HEK293T (cell line): ENCODE results near the gene TMEM145.

Experiments
- CTCF ChIA-PET: fragments of 350-600 bp; formaldehyde crosslinking; extraction: SDS; loops from one replicate; lab custom pipeline; 2021; ENCODE audit warnings: antibody characterized with exemption, inconsistent platforms; lab: Yijun Ruan, JAX
- POLR2A ChIA-PET: fragments of 350-600 bp; formaldehyde crosslinking; extraction: SDS; loops from one replicate; lab custom pipeline; 2020; ENCODE audit warnings: antibody characterized with exemption, inconsistent platforms; lab: Yijun Ruan, JAX
- DNase-seq: peaks from one replicate; pipeline ENCODE4 v3.0.0; 2012; ENCODE audit warnings: mixed read lengths; ENCODE audit errors: extremely low spot score
- ARNT ChIP-seq: fragments of 450-650 bp; IDR thresholded peaks from 2 replicates; pipeline ENCODE4 v1.6.1; 2017; ENCODE audit warnings: mild to moderate bottlenecking
- BHLHE40 ChIP-seq: fragments of 450-650 bp; IDR thresholded peaks from 2 replicates; pipeline ENCODE4 v1.6.1; 2016; ENCODE audit warnings: mild to moderate bottlenecking, moderate library complexity, borderline replicate concordance
- CTBP1 ChIP-seq: fragments of 450-650 bp; IDR thresholded peaks from 2 replicates; pipeline ENCODE4 v1.6.1; 2016; ENCODE audit warnings: borderline replicate concordance
- ELF4 ChIP-seq: fragments of 450-650 bp; IDR thresholded peaks from 2 replicates; pipeline ENCODE4 v1.6.1; 2017; ENCODE audit warnings: antibody characterized with exemption
- FOXA1 ChIP-seq: fragments of 450-650 bp; IDR thresholded peaks from 2 replicates; pipeline ENCODE4 v1.6.1; 2016; ENCODE audit warnings: mild to moderate bottlenecking
- FOXK2 ChIP-seq: fragments of 450-650 bp; IDR thresholded peaks from 2 replicates; pipeline ENCODE4 v1.6.1; 2016; ENCODE audit warnings: mild to moderate bottlenecking
- FOXM1 ChIP-seq: fragments of 450-650 bp; IDR thresholded peaks from 2 replicates; pipeline ENCODE4 v1.6.1; 2017; ENCODE audit warnings: mild to moderate bottlenecking, borderline replicate concordance
- HDGF ChIP-seq: fragments of 450-650 bp; IDR thresholded peaks from 2 replicates; pipeline ENCODE4 v1.6.1; 2017; ENCODE audit warnings: antibody characterized with exemption, borderline replicate concordance
- L3MBTL2 ChIP-seq: fragments of 450-650 bp; conservative IDR thresholded peaks from 2 replicates; pipeline ENCODE4 v1.6.1; 2016; ENCODE audit warnings: mild to moderate bottlenecking
- LEF1 ChIP-seq: fragments of 450-650 bp; IDR thresholded peaks from 2 replicates; pipeline ENCODE4 v1.6.1; 2017; ENCODE audit warnings: mild to moderate bottlenecking, borderline replicate concordance
- NFRKB ChIP-seq: fragments of 450-650 bp; IDR thresholded peaks from 2 replicates; pipeline ENCODE4 v1.6.1; 2016; ENCODE audit warnings: mild to moderate bottlenecking, moderate library complexity
- PKNOX1 ChIP-seq: fragments of 450-650 bp; IDR thresholded peaks from 2 replicates; pipeline ENCODE4 v1.6.1; 2016
- SP1 ChIP-seq: fragments of 450-650 bp; IDR thresholded peaks from 2 replicates; pipeline ENCODE4 v1.6.1; 2017
- SUZ12 ChIP-seq: fragments of 450-650 bp; IDR thresholded peaks from 2 replicates; pipeline ENCODE4 v1.6.1; 2016; ENCODE audit warnings: mild to moderate bottlenecking
- TARDBP ChIP-seq: fragments of 450-650 bp; IDR thresholded peaks from 2 replicates; pipeline ENCODE4 v1.6.1; 2016
- ZNF384 ChIP-seq: fragments of 450-650 bp; IDR thresholded peaks from 2 replicates; pipeline ENCODE4 v1.6.1; 2016

TMEM145 gene

GRCh38 chr19:42344336-42344893 lies 31.3 kb downstream of the TMEM145 start:
- TF ChIP-seq ZNF384 = no peak
- no peak for TF ChIP-seq HDGF
- TF ChIP-seq PKNOX1 = no peak
- no peak for TF ChIP-seq CTBP1
- no peak for TF ChIP-seq L3MBTL2
- TF ChIP-seq LEF1 = no peak
- no peak for TF ChIP-seq BHLHE40
- TF ChIP-seq FOXK2 = no peak
- TF ChIP-seq ELF4 = no peak
- TF ChIP-seq FOXM1 = no peak
- no peak for TF ChIP-seq SUZ12
- no peak for TF ChIP-seq SP1
- no peak for TF ChIP-seq FOXA1
- no peak for TF ChIP-seq NFRKB
- no peak for TF ChIP-seq ARNT
- TF ChIP-seq TARDBP = no peak
- ChIA-PET CTCF (interaction anchor here (0.6 to 0.8 kb wide), 2 partner anchors 56 to 231 kb away, joined by 3 to 4 read pairs; no protein-coding TSS in a partner anchor), POLR2A (interaction anchor here (1.5 kb wide), 1 partner anchor 52 kb away, joined by 5 read pairs; no protein-coding TSS in a partner anchor)
- no peak for DNase-seq

DNA sequence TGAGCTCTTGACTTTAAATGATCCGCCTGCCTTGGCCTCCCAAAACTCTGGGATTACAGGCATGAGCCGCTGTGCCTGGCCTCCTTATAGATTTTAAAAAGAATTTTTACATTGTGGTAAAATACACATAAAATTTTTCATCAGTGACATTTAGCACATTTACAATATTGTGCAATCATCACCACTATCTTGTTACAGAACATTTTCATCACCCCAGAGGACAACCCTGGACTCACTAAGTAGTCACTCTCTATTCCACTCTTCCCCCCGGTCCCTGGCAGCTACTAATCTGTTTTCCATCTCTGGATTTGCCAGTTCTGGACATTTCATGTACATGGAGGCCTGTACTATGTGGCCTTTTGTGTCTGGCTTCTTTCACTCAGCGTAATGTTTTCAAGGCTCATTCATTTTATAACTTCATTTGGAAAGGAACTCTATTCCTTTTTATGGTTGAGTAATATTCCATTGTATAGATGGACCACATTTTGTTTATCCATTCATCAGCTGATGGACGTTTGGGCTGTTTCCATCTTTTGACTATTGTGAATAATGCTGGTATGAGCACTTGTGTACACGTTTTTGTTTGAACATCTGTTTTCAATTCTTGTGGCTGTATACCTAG lies 32.2 kb downstream of the TMEM145 start:
- no peak for DNase-seq
- ChIA-PET CTCF (interaction anchor here (0.8 kb wide), 1 partner anchor 55 kb away, joined by 4 read pairs; no protein-coding TSS in a partner anchor), POLR2A (interaction anchor here (1.5 kb wide), 1 partner anchor 51 kb away, joined by 5 read pairs; no protein-coding TSS in a partner anchor)
- TF ChIP-seq FOXM1 = no peak
- no peak for TF ChIP-seq FOXA1
- no peak for TF ChIP-seq PKNOX1

- TF ChIP-seq HDGF (no peak), SUZ12 (no peak), NFRKB (no peak), TARDBP (no peak), L3MBTL2 (no peak), FOXA1 (no peak), ARNT (no peak), FOXM1 (no peak), ELF4 (no peak), FOXK2 (no peak), BHLHE40 (no peak), ZNF384 (no peak), SP1 (no peak), LEF1 (no peak), PKNOX1 (no peak), CTBP1 (no peak)
- ChIA-PET POLR2A (no interaction called here), CTCF (no interaction called here)
- DNase-seq = no peak
Measured at GRCh38 chr19:42348211-42348610, 35.1 kb downstream of the TMEM145 start.

DNA sequence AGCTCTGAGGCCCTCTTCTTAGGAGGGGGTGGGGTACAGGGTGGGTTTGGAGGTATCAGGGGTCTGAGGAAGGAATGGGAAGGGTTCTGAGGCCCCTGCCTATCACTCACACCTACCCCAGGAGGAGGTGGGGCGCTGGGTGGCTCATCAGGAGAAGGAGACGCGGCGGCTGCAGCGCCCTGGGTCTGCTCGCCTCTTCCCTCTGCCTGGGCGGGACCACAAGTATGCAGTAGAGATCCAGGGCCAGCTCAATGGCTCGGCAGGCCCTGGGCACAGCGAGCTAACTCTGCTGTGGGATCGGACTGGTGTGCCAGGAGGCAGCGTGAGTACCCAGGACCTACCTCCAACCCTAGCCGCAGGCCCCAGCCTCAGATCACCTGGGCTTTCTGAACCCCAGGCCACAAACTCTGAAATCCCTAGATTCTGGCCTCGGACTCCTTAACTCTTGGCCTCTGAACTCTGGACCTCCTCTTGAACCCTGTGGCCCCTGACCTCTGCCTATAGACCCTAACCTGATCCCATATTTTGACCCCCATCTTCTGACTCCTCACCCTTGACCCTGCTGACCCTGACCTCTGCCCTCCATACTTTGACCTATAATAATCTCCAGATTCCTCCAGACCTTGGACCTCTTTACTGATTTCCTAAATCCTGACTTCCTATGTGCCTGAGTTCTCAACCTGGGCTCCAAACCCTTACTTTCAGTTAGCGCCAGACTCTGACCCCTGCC lies 36.4 kb downstream of the TMEM145 start:
- TF ChIP-seq PKNOX1 (no peak), FOXA1 (no peak), L3MBTL2 (no peak), BHLHE40 (no peak), ARNT (no peak), TARDBP (no peak), FOXK2 (no peak)
- ChIA-PET POLR2A (no interaction called here), CTCF (no interaction called here)
- DNase-seq = no peak

GRCh38 chr19:42350417-42350816 lies 37.3 kb downstream of the TMEM145 start:
- POLR2A ChIA-PET = no interaction called here
- CTCF ChIA-PET = no interaction called here
- TF ChIP-seq BHLHE40 (no peak), FOXA1 (no peak), FOXK2 (no peak), L3MBTL2 (no peak), LEF1 (no peak), TARDBP (no peak), HDGF (no peak), FOXM1 (no peak), ELF4 (no peak)
- DNase-seq = no peak
